ENCODE results near the gene NCOR1.
"Not testable (repeated sequence)": the region's sequence is repeated elsewhere in the genome, so short reads cannot be mapped to it uniquely, and the experiment has no call there.

NCOR1 gene

GRCh38 chr17:16216341-16217001 is 1.1 kb upstream of the NCOR1 start:
- intact Hi-C loops (cut with DNase I), result loop anchor here (5.0 kb wide), 1 partner anchor 214 kb away; no protein-coding TSS in a partner anchor

GRCh38 chr17:16215965-16216316 is 607 bp upstream of the NCOR1 start:
- DNase-seq, result peak in 6 of 42 donors; percentile 18 to 44 (median 24)
- intact Hi-C loops (cut with DNase I), result loop anchor here (5.0 kb wide), 1 partner anchor 214 kb away; no protein-coding TSS in a partner anchor

More at GRCh38 chr17:16216341-16217001, 1.1 kb upstream of the NCOR1 start:
- not testable (repeated sequence) for DNase-seq

- intact Hi-C loops (cut with DNase I), result loop anchor here (5.0 kb wide), 1 partner anchor 213 kb away; no protein-coding TSS in a partner anchor
These were observed 397 bp downstream of the NCOR1 start for GRCh38 chr17:16215002-16215272.

GRCh38 chr17:16214190-16215001 is 938 bp downstream of the NCOR1 start:
- peak in 4 of 42 donors; percentile 5 to 61 (median 42) for DNase-seq
- intact Hi-C loops (cut with DNase I), result loop anchor here (5.0 kb wide), 1 partner anchor 212 kb away; no protein-coding TSS in a partner anchor

More at GRCh38 chr17:16215002-16215272, 397 bp downstream of the NCOR1 start:
- DNase-seq, result peak in 21 of 42 donors; percentile 12 to 66 (median 34)

- no peak for DNase-seq
- intact Hi-C loops (cut with DNase I), result no loop called here
These were observed 2.5 kb downstream of the NCOR1 start for GRCh38 chr17:16212793-16213192.

- DNase-seq, result no peak
- intact Hi-C loops (cut with DNase I), result no loop called here
These were observed 3.7 kb downstream of the NCOR1 start for GRCh38 chr17:16211590-16211989.

- intact Hi-C loops (cut with DNase I); DNase-seq: not testable (repeated sequence)
These were observed 10.6 kb downstream of the NCOR1 start for GRCh38 chr17:16204763-16205162.

- DNase-seq, result peak in 2 of 42 donors; percentile 40 to 55
- intact Hi-C loops (cut with DNase I), result not testable (repeated sequence)
These were observed 12.5 kb downstream of the NCOR1 start for GRCh38 chr17:16202554-16203500.

- DNase-seq; intact Hi-C loops (cut with DNase I): not testable (repeated sequence)
These were observed 13.6 kb downstream of the NCOR1 start for GRCh38 chr17:16201693-16202131.

- intact Hi-C loops (cut with DNase I), result no loop called here
- no peak for DNase-seq
These were observed 16.2 kb downstream of the NCOR1 start for GRCh38 chr17:16199093-16199492.

- no peak for DNase-seq
- intact Hi-C loops (cut with DNase I), result no loop called here
These were observed 18.1 kb downstream of the NCOR1 start for GRCh38 chr17:16197276-16197675.

- DNase-seq; intact Hi-C loops (cut with DNase I): not testable (repeated sequence)
These were observed 21.0 kb downstream of the NCOR1 start for GRCh38 chr17:16194307-16194835.

GRCh38 chr17:16191604-16192003 is 23.7 kb downstream of the NCOR1 start:
- DNase-seq, result no peak
- intact Hi-C loops (cut with DNase I), result no loop called here

- no peak for DNase-seq
- intact Hi-C loops (cut with DNase I), result no loop called here
These were observed 24.5 kb downstream of the NCOR1 start for GRCh38 chr17:16190703-16191360.

GRCh38 chr17:16189791-16190348 is 25.5 kb downstream of the NCOR1 start:
- intact Hi-C loops (cut with DNase I), result no loop called here
- no peak for DNase-seq

GRCh38 chr17:16187642-16188041 is 27.7 kb downstream of the NCOR1 start:
- intact Hi-C loops (cut with DNase I), result no loop called here
- no peak for DNase-seq

- no peak for DNase-seq
- intact Hi-C loops (cut with DNase I), result no loop called here
These were observed 33.8 kb downstream of the NCOR1 start for GRCh38 chr17:16181581-16181980.

GRCh38 chr17:16178836-16179235 is 36.5 kb downstream of the NCOR1 start:
- DNase-seq, result no peak
- intact Hi-C loops (cut with DNase I), result no loop called here
